Suppressor macrophage (primary cell): Measurements from ENCODE around the gene RER1.

Experiments
- DNase-seq, 4 experiments: peaks; one replicate each; pipeline ENCODE4 v3.0.0-alpha.2; 2020 to 2022

Gene RER1

GRCh38 chr1:2446861-2447260 lies 55.2 kb downstream of the RER1 start:
- no peak for DNase-seq

GRCh38 chr1:2447276-2448097 lies 55.8 kb downstream of the RER1 start:
- no peak for DNase-seq

GRCh38 chr1:2448098-2448445 lies 56.4 kb downstream of the RER1 start:
- peak in 2 of 4 experiments; percentile 6 to 15 for DNase-seq

- DNase-seq, result no peak
Observed at GRCh38 chr1:2449636-2450454, 58.2 kb downstream of the RER1 start.

GRCh38 chr1:2451741-2452140 lies 60.1 kb downstream of the RER1 start:
- no peak for DNase-seq

GRCh38 chr1:2452201-2452931 lies 60.7 kb downstream of the RER1 start:
- no peak for DNase-seq

- no peak for DNase-seq
Observed at GRCh38 chr1:2452932-2453315, 61.3 kb downstream of the RER1 start.

GRCh38 chr1:2454227-2454626 lies 62.6 kb downstream of the RER1 start:
- DNase-seq, result no peak
